Neutrophil (primary cell): ENCODE measurements around the gene PHYH.

Source experiments
- H3K27ac ChIP-seq: fragments of 200-600 bp; sonication (generic); 2 replicates; pipeline ENCODE4 v1.5.1; 2016; ENCODE audit warnings: mild to moderate bottlenecking, moderate library complexity
- H3K27me3 ChIP-seq: fragments of 200-600 bp; sonication (generic); 2 replicates; pipeline ENCODE4 v1.6.0; 2016; ENCODE audit warnings: mild to moderate bottlenecking
- H3K36me3 ChIP-seq: fragments of 200-600 bp; sonication (generic); 2 replicates; pipeline ENCODE4 v1.5.1; 2017
- H3K4me1 ChIP-seq, 2 experiments: fragments of 200-600 bp in 1 of 2; sonication (generic) in 1 of 2; 1 replicate in 1 of 2; 2 replicates in 1 of 2; pipeline versions ENCODE4 v1.5.1 to v1.6.1; 2013 to 2016; ENCODE audit warnings: low read depth in 1 of 2, low read length in 1 of 2, mild to moderate bottlenecking in 1 of 2, moderate library complexity in 1 of 2; ENCODE audit not compliant: control insufficient read depth in 1 of 2, insufficient read depth in 1 of 2
- H3K4me3 ChIP-seq, 2 experiments: fragments of 200-600 bp in 1 of 2; sonication (generic) in 1 of 2; 1 replicate in 1 of 2; 2 replicates in 1 of 2; pipeline ENCODE4 v1.5.1; 2013 to 2016; ENCODE audit warnings: low read depth in 1 of 2, low read length in 1 of 2, mild to moderate bottlenecking in 1 of 2, moderate library complexity in 1 of 2
- H3K9me3 ChIP-seq: fragments of 200-600 bp; sonication (generic); 2 replicates; pipeline ENCODE4 v1.5.1; 2016
- CTCF ChIP-seq: fragments of 200-600 bp; sonication (generic); IDR thresholded peaks from 2 replicates; pipeline ENCODE4 v1.5.1; 2016; ENCODE audit warnings: antibody characterized with exemption

The PHYH gene

GRCh38 chr10:13317474-13317873, 17.6 kb upstream of the PHYH start:
- TF ChIP-seq CTCF = no peak
- no peaks in the 10 kb centered on the region for H3K9me3 ChIP-seq
- peaks cover 33% of the 10 kb centered on the region for H3K36me3 ChIP-seq

GRCh38 chr10:13316635-13317311, 16.9 kb upstream of the PHYH start:
- TF ChIP-seq CTCF = no peak

More at GRCh38 chr10:13317474-13317873, 17.6 kb upstream of the PHYH start:
- Histone ChIP-seq H3K27ac (no peak overlapping the region), H3K4me1 (no peaks in the 10 kb centered on the region), H3K27me3 (no peaks in the 10 kb centered on the region), H3K4me3 (no peak overlapping the region)

GRCh38 chr10:13315361-13315760, 15.5 kb upstream of the PHYH start:
- Histone ChIP-seq H3K4me3 (no peak overlapping the region), H3K4me1 (no peaks in the 10 kb centered on the region), H3K27me3 (no peaks in the 10 kb centered on the region), H3K9me3 (no peaks in the 10 kb centered on the region), H3K27ac (no peak overlapping the region), H3K36me3 (peaks cover 14% of the 10 kb centered on the region)
- TF ChIP-seq CTCF = no peak

More at GRCh38 chr10:13316635-13317311, 16.9 kb upstream of the PHYH start:
- Histone ChIP-seq H3K36me3 (peaks cover 26% of the 10 kb centered on the region), H3K4me1 (no peaks in the 10 kb centered on the region), H3K27me3 (no peaks in the 10 kb centered on the region), H3K9me3 (no peaks in the 10 kb centered on the region), H3K4me3 (no peak overlapping the region), H3K27ac (no peak overlapping the region)

- Histone ChIP-seq H3K27ac (no peak overlapping the region), H3K27me3 (no peaks in the 10 kb centered on the region), H3K9me3 (no peaks in the 10 kb centered on the region), H3K36me3 (no peaks in the 10 kb centered on the region), H3K4me1 (no peaks in the 10 kb centered on the region), H3K4me3 (no peak overlapping the region)
- TF ChIP-seq CTCF = no peak
Observed at GRCh38 chr10:13311177-13311575, 11.3 kb upstream of the PHYH start.

GRCh38 chr10:13310518-13311176, 10.8 kb upstream of the PHYH start:
- Histone ChIP-seq H3K4me3 (no peak overlapping the region), H3K27me3 (no peaks in the 10 kb centered on the region), H3K36me3 (no peaks in the 10 kb centered on the region), H3K9me3 (no peaks in the 10 kb centered on the region), H3K4me1 (no peaks in the 10 kb centered on the region), H3K27ac (no peak overlapping the region)
- TF ChIP-seq CTCF = no peak
